A549 treated with GW870086 at 1 μM for 4 hours (cell line): ENCODE results near the gene HSPB1. TPM values are rescaled to one million over a fixed set of nuclear protein-coding genes. Genes with fewer than 3 reads are reported as not detected.

Source experiments
- total RNA-seq: library from RNA; stranded (reverse); fragments of 200-300 nt; extraction: Qiagen RNA extraction; gene quantifications from 5 replicates; pipeline ENCODE4 v1.2.3, GENCODE V29; 2022; ENCODE audit warnings: low read depth

Gene HSPB1
- total RNA-seq, result 980 to 1,356 TPM (median 1,314 TPM) in 5 replicates

DNA sequence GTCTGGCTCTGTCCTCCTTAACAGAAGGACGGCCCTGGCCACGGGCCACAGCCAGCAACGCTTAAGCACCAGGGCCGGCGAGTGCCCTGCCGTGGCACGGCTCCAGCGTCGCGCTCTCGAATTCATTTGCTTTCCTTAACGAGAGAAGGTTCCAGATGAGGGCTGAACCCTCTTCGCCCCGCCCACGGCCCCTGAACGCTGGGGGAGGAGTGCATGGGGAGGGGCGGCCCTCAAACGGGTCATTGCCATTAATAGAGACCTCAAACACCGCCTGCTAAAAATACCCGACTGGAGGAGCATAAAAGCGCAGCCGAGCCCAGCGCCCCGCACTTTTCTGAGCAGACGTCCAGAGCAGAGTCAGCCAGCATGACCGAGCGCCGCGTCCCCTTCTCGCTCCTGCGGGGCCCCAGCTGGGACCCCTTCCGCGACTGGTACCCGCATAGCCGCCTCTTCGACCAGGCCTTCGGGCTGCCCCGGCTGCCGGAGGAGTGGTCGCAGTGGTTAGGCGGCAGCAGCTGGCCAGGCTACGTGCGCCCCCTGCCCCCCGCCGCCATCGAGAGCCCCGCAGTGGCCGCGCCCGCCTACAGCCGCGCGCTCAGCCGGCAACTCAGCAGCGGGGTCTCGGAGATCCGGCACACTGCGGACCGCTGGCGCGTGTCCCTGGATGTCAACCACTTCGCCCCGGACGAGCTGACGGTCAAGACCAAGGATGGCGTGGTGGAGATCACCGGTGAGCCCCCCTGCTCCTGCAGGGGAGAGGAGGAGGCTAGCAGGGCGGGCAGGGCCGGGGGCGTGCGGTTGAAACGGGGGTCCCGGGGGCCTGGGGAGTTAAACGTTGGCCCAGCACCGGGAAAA lies at the start of gene HSPB1:
TSS of gene HSPB1 (plus strand) at position 327 of the 855 bp plus-strand sequence. CDS start at position 367, 40 bp downstream.

Other genes starting within 250 kb of the HSPB1 start
- gene SRRM3, start 100.8 kb upstream of the HSPB1 start, total RNA-seq, result 8.2 to 12.5 TPM (median 11.2 TPM) in 5 replicates
- gene YWHAG, start 56.3 kb downstream of the HSPB1 start, total RNA-seq, result 201 to 252 TPM (median 237 TPM) in 5 replicates
- gene SSC4D, start 107.0 kb downstream of the HSPB1 start, total RNA-seq, result 0.89 to 1.6 TPM (median 1.0 TPM) in 5 replicates
- 18.4 to 22.2 TPM (median 20.2 TPM) in 5 replicates for gene ZP3, start 122.3 kb downstream of the HSPB1 start, total RNA-seq
- gene DTX2, start 159.0 kb downstream of the HSPB1 start, total RNA-seq, result 33.1 to 37.3 TPM (median 34.4 TPM) in 5 replicates
- 12.7 to 21.8 TPM (median 18.7 TPM) in 5 replicates for gene UPK3B, start 207.9 kb downstream of the HSPB1 start, total RNA-seq
- gene SPDYE16, start 240.6 kb downstream of the HSPB1 start, total RNA-seq, result not detected in 5 replicates